Activated CD8-positive, alpha-beta T cell treated with anti-CD3 and anti-CD28 coated beads, Interleukin-2, amount 10 ng/mL, durations not matched to agents 7 days and 5 days (primary cell): ENCODE data around the gene DCBLD1. TPM values are rescaled to one million over a fixed set of nuclear protein-coding genes. Genes with fewer than 3 reads are reported as not detected.

Experiments used
- ATAC-seq: fragments of 150-1000 bp; cut with Tn5 transposase; one replicate; pipeline ENCODE4 v1.10.0; 2021; ENCODE audit warnings: moderate library complexity
- CTCF ChIA-PET: fragments of 350-600 bp; sonication (Branson Sonifier 250); formaldehyde crosslinking; loops from one replicate; lab custom pipeline; 2021; ENCODE audit warnings: antibody characterized with exemption; lab: Charles Lee
- POLR2A ChIA-PET: fragments of 350-600 bp; sonication (Branson Sonifier 250); formaldehyde crosslinking; loops from one replicate; lab custom pipeline; 2021; ENCODE audit warnings: antibody characterized with exemption; lab: Charles Lee
- DNase-seq: peaks from one replicate; pipeline ENCODE4 v3.0.0-alpha.2; 2020
- H3K27ac Mint-ChIP-seq: one replicate; pipeline ENCODE4 v1.8.0; 2021; ENCODE audit warnings: mild to moderate bottlenecking, mixed read lengths
- H3K27me3 Mint-ChIP-seq: one replicate; pipeline ENCODE4 v1.8.0; 2021; ENCODE audit warnings: low read depth, mixed read lengths
- H3K36me3 Mint-ChIP-seq: one replicate; pipeline ENCODE4 v1.8.0; 2021; ENCODE audit warnings: low read depth, mixed read lengths
- H3K4me1 Mint-ChIP-seq: one replicate; pipeline ENCODE4 v1.8.0; 2021; ENCODE audit warnings: low read depth, mixed read lengths
- H3K4me3 Mint-ChIP-seq: one replicate; pipeline ENCODE4 v1.8.0; 2021; ENCODE audit warnings: mild to moderate bottlenecking, mixed read lengths
- H3K9me3 Mint-ChIP-seq: one replicate; pipeline ENCODE4 v1.8.0; 2022; ENCODE audit warnings: mixed read lengths; ENCODE audit not compliant: insufficient read depth
- total RNA-seq, 2 experiments: library from RNA; stranded (reverse); gene quantifications; one replicate each; pipeline ENCODE4 v1.2.3, GENCODE V29; 2021

The DCBLD1 gene
- total RNA-seq, 2 experiments from 2014 or later: 2.5 to 4.3 TPM

DNA sequence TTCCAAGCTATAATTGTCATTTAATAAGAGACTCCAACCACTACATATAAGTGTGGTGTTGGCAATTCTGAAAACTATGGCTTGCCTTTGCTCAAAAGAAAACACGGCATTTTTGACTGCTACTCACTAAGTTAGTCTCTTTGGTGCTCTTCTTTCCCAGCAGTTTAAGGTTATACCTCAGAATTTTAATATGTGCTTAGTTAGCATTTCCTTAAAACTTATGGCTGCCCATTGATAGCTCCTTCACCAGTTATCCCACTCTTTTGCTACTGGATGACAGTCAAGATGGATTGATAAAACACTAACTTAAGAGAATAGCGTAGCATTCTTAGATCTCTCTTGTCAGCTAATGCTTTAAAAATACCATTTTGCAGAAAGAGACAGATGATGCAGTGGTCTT lies 85.8 kb downstream of the DCBLD1 start:
- POLR2A ChIA-PET: no interaction called here
- H3K4me1 Mint-ChIP-seq: no peaks in the 10 kb centered on the region

DNA sequence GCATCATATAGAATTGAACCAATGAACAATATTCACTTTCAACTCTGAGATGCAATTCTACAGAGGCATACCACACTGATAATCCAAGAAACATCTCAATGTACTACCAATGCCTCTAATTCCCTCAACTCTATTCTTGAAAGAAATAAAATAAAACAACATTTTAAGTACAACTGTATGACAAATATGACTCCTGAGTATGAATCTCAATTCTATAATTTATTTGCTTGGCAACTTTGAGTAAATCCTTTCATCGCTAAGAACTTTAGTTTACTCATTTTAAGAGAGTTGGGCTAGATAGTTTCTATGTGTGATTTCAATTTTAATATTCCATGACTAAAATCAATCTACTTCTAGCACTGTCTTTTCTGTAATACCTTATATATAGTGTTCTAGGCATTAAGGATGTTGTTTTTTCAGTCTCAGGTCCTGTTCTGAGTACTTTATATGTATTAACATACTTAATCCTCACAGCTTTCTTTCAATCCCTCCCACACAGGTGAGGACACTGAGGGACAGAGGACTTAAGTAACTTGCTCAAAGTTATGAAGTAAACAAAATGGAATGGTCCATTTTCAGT lies 86.4 kb downstream of the DCBLD1 start:
- CTCF ChIA-PET: interaction anchor here (1.1 to 2.2 kb wide), 3 partner anchors 22 to 119 kb away, joined by 3 to 7 read pairs (median 5); no protein-coding TSS in a partner anchor
- H3K4me3 Mint-ChIP-seq: no peak overlapping the region
- peaks cover 45% of the 10 kb centered on the region for H3K36me3 Mint-ChIP-seq
- POLR2A ChIA-PET: no interaction called here
- H3K9me3 Mint-ChIP-seq: no peaks in the 10 kb centered on the region
- ATAC-seq (no peak), DNase-seq (no peak)
- H3K27ac Mint-ChIP-seq: no peak overlapping the region
- H3K27me3 Mint-ChIP-seq: no peaks in the 10 kb centered on the region
- no peaks in the 10 kb centered on the region for H3K4me1 Mint-ChIP-seq

More for the DNA sequence above, 85.8 kb downstream of the DCBLD1 start:
- H3K27me3 Mint-ChIP-seq: no peaks in the 10 kb centered on the region
- H3K9me3 Mint-ChIP-seq: no peaks in the 10 kb centered on the region
- no peak for DNase-seq
- CTCF ChIA-PET: interaction anchor here (1.2 to 2.2 kb wide), 3 partner anchors 11 to 118 kb away, joined by 3 to 7 read pairs (median 6); no protein-coding TSS in a partner anchor
- H3K27ac Mint-ChIP-seq: no peak overlapping the region
- H3K36me3 Mint-ChIP-seq: peaks cover 42% of the 10 kb centered on the region
- ATAC-seq: no peak
- no peak overlapping the region for H3K4me3 Mint-ChIP-seq

DNA sequence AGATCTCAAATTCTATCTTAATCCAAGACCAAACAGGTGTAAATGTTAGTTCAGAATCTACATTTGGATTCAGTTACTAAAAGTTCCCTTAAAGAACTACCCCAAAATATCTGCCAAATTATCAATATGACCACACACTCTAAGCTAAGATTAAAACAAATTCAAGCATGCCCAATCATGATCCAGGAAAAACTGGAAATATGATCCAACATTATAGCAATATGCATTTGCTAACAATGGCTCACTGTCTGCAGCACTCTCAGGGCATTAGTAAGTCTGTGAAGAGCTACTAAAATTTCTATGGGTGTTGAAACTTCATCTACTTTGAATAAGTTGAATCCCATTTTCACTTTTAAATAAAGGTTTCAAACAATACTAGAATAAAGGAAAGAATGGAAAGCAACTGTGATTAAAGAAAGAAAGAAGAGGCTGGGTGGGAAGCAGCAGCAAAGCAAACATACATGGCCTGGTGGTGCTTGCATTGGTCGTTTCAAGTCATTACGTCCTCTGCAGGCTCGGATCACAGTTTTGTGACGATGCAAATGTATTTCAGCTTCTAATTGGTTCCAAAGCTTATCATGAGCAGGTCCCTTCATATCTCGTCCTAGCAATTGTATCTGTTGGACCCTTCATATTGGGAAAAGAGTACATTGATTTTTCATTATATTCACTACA lies 90.7 kb downstream of the DCBLD1 start:
- Mint-ChIP-seq H3K36me3 (peaks cover 42% of the 10 kb centered on the region), H3K4me3 (no peak overlapping the region), H3K27ac (no peak overlapping the region), H3K9me3 (no peaks in the 10 kb centered on the region), H3K4me1 (no peaks in the 10 kb centered on the region), H3K27me3 (no peaks in the 10 kb centered on the region)
- no peak for ATAC-seq
- ChIA-PET CTCF (interaction anchor here (1.3 kb wide), 1 partner anchor 32 kb away, joined by 5 read pairs; no protein-coding TSS in a partner anchor), POLR2A (interaction anchor here (0.6 to 1.0 kb wide), 2 partner anchors 21 to 29 kb away, joined by 3 read pairs; partner anchors contain the start of gene GOPC)
- DNase-seq: no peak

DNA sequence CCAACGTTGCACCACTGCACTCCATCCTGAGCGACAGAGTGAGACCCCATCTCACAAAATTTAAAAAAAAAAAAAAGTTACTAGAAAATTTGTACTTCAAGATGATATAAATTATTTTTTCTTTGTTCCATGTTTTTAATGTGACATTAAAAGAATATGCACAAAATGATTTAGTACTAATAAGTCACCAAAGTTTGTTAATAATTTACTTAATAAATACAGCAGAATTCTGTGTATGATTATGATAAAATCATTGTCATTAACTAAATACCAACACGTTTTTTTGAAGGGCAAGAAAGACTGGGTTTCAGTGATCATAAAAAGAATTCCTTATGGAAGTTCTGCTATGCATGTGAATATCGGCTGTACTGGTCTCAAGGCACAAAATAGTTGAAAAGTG lies 91.7 kb downstream of the DCBLD1 start:
- Mint-ChIP-seq H3K9me3 (no peaks in the 10 kb centered on the region), H3K4me1 (peaks cover 1% of the 10 kb centered on the region), H3K4me3 (no peak overlapping the region), H3K36me3 (peaks cover 41% of the 10 kb centered on the region), H3K27ac (no peak overlapping the region), H3K27me3 (no peaks in the 10 kb centered on the region)
- CTCF ChIA-PET: no interaction called here
- no peak for DNase-seq
- POLR2A ChIA-PET: interaction anchor here (0.6 kb wide), 1 partner anchor 22 kb away, joined by 3 read pairs; no protein-coding TSS in a partner anchor
- no peak for ATAC-seq

DNA sequence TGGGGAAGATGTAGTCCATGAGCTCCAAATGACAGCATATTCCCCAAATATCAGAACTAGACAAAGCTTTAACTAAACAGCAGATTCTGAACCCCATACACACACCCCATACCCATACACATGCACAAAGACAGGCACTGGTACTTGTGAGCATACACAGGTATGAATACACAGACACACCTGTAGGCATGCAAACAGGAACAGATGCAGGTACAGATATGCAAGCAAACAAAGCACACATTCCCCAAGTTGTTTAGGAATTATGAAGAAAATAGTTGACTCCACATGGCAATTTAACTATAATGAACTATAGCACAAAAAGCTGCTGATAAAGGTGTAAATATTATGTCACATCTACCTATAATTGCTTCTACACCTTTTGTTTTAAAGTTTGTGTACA lies 103.2 kb downstream of the DCBLD1 start:
- no peaks in the 10 kb centered on the region for H3K9me3 Mint-ChIP-seq
- H3K27me3 Mint-ChIP-seq: no peaks in the 10 kb centered on the region
- H3K36me3 Mint-ChIP-seq: peaks cover 37% of the 10 kb centered on the region
- H3K27ac Mint-ChIP-seq: no peak overlapping the region
- POLR2A ChIA-PET: interaction anchor here (1.5 kb wide), 1 partner anchor 16 kb away, joined by 7 read pairs; the partner anchor contains the start of gene GOPC
- H3K4me3 Mint-ChIP-seq: no peak overlapping the region
- ATAC-seq (no peak), DNase-seq (no peak)
- H3K4me1 Mint-ChIP-seq: no peaks in the 10 kb centered on the region
- CTCF ChIA-PET: interaction anchor here (0.8 kb wide), 1 partner anchor 20 kb away, joined by 3 read pairs; no protein-coding TSS in a partner anchor

DNA sequence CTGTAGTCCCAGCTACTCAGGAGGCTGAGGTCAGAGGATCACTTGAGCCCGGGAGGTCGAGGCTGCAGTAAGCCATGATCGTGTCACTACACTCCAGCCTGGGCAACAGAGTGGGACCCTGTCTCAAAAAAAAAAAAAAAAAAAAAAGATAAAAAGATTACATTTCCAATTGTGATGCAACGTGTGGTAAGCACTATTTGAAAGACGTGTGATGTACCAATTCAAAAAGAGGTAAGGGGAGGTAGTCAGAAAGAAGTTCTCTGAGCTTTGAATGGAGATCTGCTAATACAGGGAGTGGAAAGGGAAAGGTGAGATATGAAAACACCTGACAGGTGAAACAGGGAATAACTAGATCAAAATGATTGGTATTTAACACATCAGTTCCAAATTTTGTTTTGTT lies 108.0 kb downstream of the DCBLD1 start:
- CTCF ChIA-PET: interaction anchor here (1.2 to 1.7 kb wide), 2 partner anchors 21 to 141 kb away, joined by 3 to 7 read pairs; no protein-coding TSS in a partner anchor

DNA sequence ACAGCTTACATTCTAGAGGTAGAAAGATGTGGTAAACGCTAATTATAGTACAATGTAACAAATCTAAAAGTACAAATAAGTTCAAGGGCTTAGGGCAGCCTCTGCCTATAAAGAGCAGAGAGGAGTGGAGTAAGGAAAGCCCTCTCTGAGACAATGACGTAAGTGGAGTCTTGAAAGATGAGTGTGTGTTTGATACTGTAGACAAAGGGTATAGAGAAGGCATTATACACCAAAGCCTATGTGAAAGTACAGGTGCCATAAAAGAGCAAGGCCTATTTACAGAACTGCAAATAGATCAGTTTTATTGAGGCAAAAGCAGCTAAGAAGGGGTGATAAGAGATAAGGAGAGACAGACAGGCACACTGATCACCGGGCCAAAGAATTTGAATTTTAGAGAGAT lies 108.9 kb downstream of the DCBLD1 start:
- Mint-ChIP-seq H3K27ac (no peak overlapping the region), H3K4me3 (no peak overlapping the region), H3K4me1 (no peaks in the 10 kb centered on the region), H3K36me3 (peaks cover 33% of the 10 kb centered on the region), H3K27me3 (no peaks in the 10 kb centered on the region), H3K9me3 (peaks cover 8% of the 10 kb centered on the region)
- CTCF ChIA-PET: interaction anchor here (1.2 to 1.7 kb wide), 3 partner anchors 13 to 142 kb away, joined by 3 to 7 read pairs (median 4); no protein-coding TSS in a partner anchor
- POLR2A ChIA-PET: interaction anchor here (2.3 kb wide), 1 partner anchor 11 kb away, joined by 12 read pairs; the partner anchor contains the start of gene GOPC
- DNase-seq: no peak
- ATAC-seq: no peak

More for the DNA sequence above, 108.0 kb downstream of the DCBLD1 start:
- DNase-seq (no peak), ATAC-seq (no peak)
- Mint-ChIP-seq H3K36me3 (peaks cover 23% of the 10 kb centered on the region), H3K4me3 (no peak overlapping the region), H3K27ac (no peak overlapping the region), H3K4me1 (no peaks in the 10 kb centered on the region), H3K27me3 (no peaks in the 10 kb centered on the region), H3K9me3 (no peaks in the 10 kb centered on the region)
- POLR2A ChIA-PET: interaction anchor here (2.3 kb wide), 1 partner anchor 12 kb away, joined by 12 read pairs; the partner anchor contains the start of gene GOPC

DNA sequence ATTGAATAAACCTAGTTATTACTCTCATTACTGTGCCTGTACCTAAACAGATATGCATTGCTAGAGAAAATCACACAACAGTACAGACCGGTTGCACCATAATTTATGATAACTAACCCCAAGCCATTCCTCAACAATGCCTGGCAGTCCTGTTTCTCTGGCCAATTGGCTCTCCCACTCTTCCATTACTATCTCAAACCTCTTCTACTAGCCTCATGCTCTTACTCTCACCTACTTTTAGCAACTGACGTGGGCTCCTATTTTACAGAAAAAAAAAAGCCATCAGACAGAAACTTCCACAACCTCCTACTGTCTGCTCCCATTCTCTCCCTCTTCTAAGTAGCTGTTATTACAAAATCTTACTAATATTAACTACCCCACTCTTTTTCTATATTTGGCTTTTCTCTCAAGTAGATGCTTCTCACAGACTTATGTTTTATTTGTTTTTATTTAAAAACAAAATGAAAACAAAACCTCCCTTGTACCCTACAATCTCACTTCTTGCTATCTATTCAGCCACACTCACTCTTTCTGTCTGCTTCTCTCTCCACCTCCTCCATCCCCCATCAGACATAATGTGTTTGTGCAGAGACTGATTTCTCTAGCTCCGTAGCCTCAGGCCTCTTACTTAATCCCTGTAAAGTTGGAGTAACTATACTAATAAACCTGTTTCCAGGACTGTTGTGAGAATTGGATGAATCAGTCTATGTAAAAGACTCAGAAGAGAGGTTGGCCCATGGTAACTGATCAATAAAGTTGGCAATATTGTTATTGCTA lies 110.7 kb downstream of the DCBLD1 start:
- no peak for ATAC-seq
- H3K27ac Mint-ChIP-seq: no peak overlapping the region
- POLR2A ChIA-PET: interaction anchor here (0.6 kb wide), 1 partner anchor 242 kb away, joined by 4 read pairs; no protein-coding TSS in a partner anchor
- H3K4me1 Mint-ChIP-seq: no peaks in the 10 kb centered on the region
- no peaks in the 10 kb centered on the region for H3K27me3 Mint-ChIP-seq
- DNase-seq: no peak
- H3K36me3 Mint-ChIP-seq: peaks cover 44% of the 10 kb centered on the region
- peaks cover 12% of the 10 kb centered on the region for H3K9me3 Mint-ChIP-seq
- CTCF ChIA-PET: no interaction called here
- H3K4me3 Mint-ChIP-seq: no peak overlapping the region

DNA sequence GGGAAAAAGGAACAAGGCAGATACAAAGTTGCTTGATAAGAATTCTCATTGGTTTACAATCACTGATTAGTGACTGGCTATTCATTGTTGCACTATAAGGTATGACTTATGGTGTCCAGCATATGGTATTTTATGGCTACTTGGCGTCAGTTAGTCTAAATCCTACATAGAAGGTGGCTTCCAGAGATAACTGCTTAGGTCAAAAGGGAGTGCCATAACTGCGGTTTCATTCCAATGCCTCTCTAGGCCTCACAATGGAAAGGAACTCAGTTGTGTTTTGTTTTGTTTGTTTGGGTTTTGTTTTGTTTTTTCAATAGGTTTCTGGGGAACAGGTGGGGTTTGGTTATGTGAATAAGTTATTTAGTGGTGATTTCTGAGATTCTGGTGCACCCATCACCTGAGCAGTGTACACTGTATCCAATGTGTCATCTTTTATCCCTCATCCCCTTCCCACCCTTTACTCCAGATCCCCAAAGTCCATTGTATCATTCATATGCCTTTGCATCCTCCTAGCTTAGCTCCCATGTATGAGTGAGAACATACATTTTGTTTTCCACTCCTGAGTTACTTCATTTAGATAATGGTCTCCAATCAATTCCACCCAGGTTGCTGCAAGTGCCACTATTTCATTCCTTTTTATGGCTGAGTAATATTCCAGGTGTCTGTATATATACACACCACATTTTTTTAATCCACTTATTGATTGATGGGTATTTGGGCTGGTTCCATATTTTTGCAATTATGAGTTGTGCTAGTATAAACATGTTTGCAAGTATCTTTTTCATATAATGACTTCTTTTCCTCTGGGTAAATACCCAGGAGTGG lies 112.8 kb downstream of the DCBLD1 start:
- no peak for DNase-seq
- H3K9me3 Mint-ChIP-seq: peaks cover 12% of the 10 kb centered on the region
- POLR2A ChIA-PET: no interaction called here
- CTCF ChIA-PET: no interaction called here
- H3K27me3 Mint-ChIP-seq: no peaks in the 10 kb centered on the region
- no peak overlapping the region for H3K27ac Mint-ChIP-seq
- ATAC-seq: no peak
- no peak overlapping the region for H3K4me3 Mint-ChIP-seq
- H3K36me3 Mint-ChIP-seq: peaks cover 47% of the 10 kb centered on the region
- H3K4me1 Mint-ChIP-seq: peaks cover 17% of the 10 kb centered on the region

DNA sequence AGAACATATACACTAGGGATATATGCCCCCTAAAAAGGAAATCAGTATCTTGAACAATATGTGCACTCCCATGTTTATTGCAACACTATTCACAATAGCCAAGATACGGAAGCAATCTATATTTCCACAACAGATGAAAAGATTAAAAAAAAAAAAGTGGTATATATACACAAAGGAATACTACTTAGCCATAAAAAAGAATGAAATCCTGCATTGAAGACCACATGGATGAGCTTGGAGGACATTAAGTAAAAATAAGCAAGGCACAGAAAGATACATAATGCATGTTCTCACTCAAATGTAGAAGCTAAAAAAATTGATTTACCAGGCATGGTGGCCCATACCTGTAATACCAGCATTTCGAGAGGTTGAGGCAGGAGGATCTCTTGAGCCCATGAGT lies 115.3 kb downstream of the DCBLD1 start:
- no peaks in the 10 kb centered on the region for H3K27me3 Mint-ChIP-seq
- H3K4me3 Mint-ChIP-seq: no peak overlapping the region
- ChIA-PET CTCF (interaction anchor here (1.5 kb wide), 1 partner anchor 148 kb away, joined by 5 read pairs; no protein-coding TSS in a partner anchor), POLR2A (no interaction called here)
- peaks cover 28% of the 10 kb centered on the region for H3K4me1 Mint-ChIP-seq
- peaks cover 48% of the 10 kb centered on the region for H3K36me3 Mint-ChIP-seq
- H3K9me3 Mint-ChIP-seq: peaks cover 12% of the 10 kb centered on the region
- DNase-seq: no peak
- no peak for ATAC-seq
- H3K27ac Mint-ChIP-seq: no peak overlapping the region
